D721Med (cell line): Measurements from ENCODE around the gene CES1.
"Not testable (repeated sequence)": the region's sequence is repeated elsewhere in the genome, so short reads cannot be mapped to it uniquely, and the experiment has no call there.

Experiments used
- DNase-seq: peaks from one replicate; pipeline ENCODE4 v3.0.0; 2011; ENCODE audit warnings: low spot score; ENCODE audit not compliant: insufficient read length
- FAIRE-seq: peaks from 2 replicates; lab custom pipeline; 2011; peaks lifted over from hg19 to GRCh38; lab: Jason Lieb, UNC
- CTCF ChIP-seq: IDR thresholded peaks from 2 replicates; pipeline ENCODE4 v1.5.1; 2012; ENCODE audit warnings: mild to moderate bottlenecking, control low read depth; ENCODE audit not compliant: insufficient read depth; ENCODE audit errors: missing control alignments

Gene CES1

GRCh38 chr16:55779402-55780094, 53.3 kb downstream of the CES1 start:
- DNase-seq: no peak
- no peak for FAIRE-seq
- TF ChIP-seq CTCF: no peak

- no peak for TF ChIP-seq CTCF
- DNase-seq (no peak), FAIRE-seq (no peak)
These were observed 54.1 kb downstream of the CES1 start for GRCh38 chr16:55778757-55779156.

- DNase-seq (no peak), FAIRE-seq (no peak)
- TF ChIP-seq CTCF: no peak
These were observed 57.0 kb downstream of the CES1 start for GRCh38 chr16:55775857-55776256.

GRCh38 chr16:55773859-55774549, 58.9 kb downstream of the CES1 start:
- DNase-seq (no peak), FAIRE-seq (no peak)
- no peak for TF ChIP-seq CTCF

- TF ChIP-seq CTCF: no peak
- no peak for FAIRE-seq
- no peak for DNase-seq
These were observed 67.7 kb downstream of the CES1 start for GRCh38 chr16:55765161-55765560.

- FAIRE-seq (no peak), DNase-seq (no peak)
- no peak for TF ChIP-seq CTCF
These were observed 72.4 kb downstream of the CES1 start for GRCh38 chr16:55760310-55761001.

GRCh38 chr16:55759965-55760309, 73.0 kb downstream of the CES1 start:
- not testable (repeated sequence) for FAIRE-seq

GRCh38 chr16:55757595-55758527, 75.0 kb downstream of the CES1 start:
- not testable (repeated sequence) for FAIRE-seq, DNase-seq

More at GRCh38 chr16:55759965-55760309, 73.0 kb downstream of the CES1 start:
- not testable (repeated sequence) for DNase-seq
